HL-60 (cell line): ENCODE results near the gene NKAIN4.
A peak's percentile ranks its signal among the peaks of the same experiment; 100 is the strongest.

Source experiments
- DNase-seq, 2 experiments: peaks; one replicate each; pipeline ENCODE4 v3.0.0-alpha.2; 2010 to 2020; ENCODE audit warnings: low read depth in 1 of 2, low spot score in 1 of 2
- H3K27ac ChIP-seq: fragments of 250-450 bp; sonication (Bioruptor Pico); replicated peaks from 2 replicates; pipeline ENCODE4 v1.5.1; 2020; ENCODE audit warnings: mild to moderate bottlenecking, moderate library complexity
- H3K27me3 ChIP-seq: fragments of 250-450 bp; sonication (Bioruptor Pico); 2 replicates; pipeline ENCODE4 v1.5.1; 2021; ENCODE audit warnings: mild to moderate bottlenecking, moderate library complexity; ENCODE audit not compliant: insufficient read depth, poor library complexity, severe bottlenecking
- H3K4me3 ChIP-seq: replicated peaks from 2 replicates; pipeline ENCODE4 v1.5.1; 2011; ENCODE audit warnings: mild to moderate bottlenecking, control low read depth, low read length; ENCODE audit not compliant: insufficient read depth
- GABPA ChIP-seq: IDR thresholded peaks from 2 replicates; pipeline ENCODE4 v1.6.1; 2012; ENCODE audit warnings: low read depth
- POLR2AphosphoS5 ChIP-seq: IDR thresholded peaks from 2 replicates; pipeline ENCODE4 v1.6.1; 2012; ENCODE audit warnings: low read depth
- SPI1 ChIP-seq: IDR thresholded peaks from 2 replicates; pipeline ENCODE4 v1.6.1; 2012; ENCODE audit warnings: low read depth, mild to moderate bottlenecking, borderline replicate concordance
- TF ChIP-seq, protein P1 (sequence below): IDR thresholded peaks from one replicate; pipeline ENCODE4 v1.5.1; 2011; ENCODE audit warnings: low read length, control low read depth, inconsistent platforms; ENCODE audit not compliant: insufficient read depth
- TF ChIP-seq, protein P2 (sequence below): IDR thresholded peaks from 2 replicates; pipeline ENCODE4 v1.6.1; 2012; ENCODE audit warnings: low read depth; ENCODE audit not compliant: insufficient replicate concordance

The NKAIN4 gene

DNA sequence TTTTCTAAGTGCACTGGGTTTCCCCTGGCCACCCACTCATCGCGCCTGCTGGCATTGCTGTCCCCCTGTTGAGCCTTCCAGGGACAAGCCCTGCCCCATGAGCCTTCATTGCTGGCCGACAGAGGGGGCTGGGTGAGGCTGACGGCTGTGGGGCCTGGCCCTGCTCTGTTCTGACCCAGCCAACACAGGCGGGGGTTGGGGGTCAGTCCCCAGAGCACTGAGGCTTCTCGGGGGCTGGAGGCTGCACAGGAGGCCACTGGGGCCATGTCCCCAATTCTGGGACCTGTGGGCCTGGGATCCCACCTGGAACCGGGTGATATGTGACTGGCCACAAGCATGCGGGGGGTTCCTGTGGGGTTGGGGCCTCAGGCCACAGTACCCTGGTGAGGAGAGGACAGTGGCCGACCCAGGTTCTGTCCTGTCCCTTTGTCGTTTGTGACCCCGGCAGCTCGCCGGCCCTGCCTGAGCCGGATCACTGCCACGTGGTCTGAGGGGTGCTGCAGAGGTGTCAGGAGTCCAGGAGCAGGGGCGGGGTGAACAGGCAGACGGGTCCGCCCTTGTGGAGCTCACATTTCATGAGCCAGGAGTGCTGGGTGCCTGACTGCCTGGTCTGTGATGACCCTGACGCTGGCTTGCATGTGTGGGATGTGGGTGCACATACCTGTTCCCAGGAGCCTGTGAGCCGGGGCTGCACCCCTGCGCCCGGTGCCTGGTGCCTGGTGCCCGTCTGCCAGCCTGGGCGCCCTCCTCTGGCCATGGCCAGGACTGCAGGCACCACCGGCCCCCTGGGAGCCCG, 36.6 kb upstream of the NKAIN4 start:
- Histone ChIP-seq H3K27me3 (peaks cover 12% of the 10 kb centered on the region), H3K4me3 (no peak overlapping the region), H3K27ac (no peak overlapping the region)
- no peak for TF ChIP-seq GABPA
- TF ChIP-seq, protein P1, sequence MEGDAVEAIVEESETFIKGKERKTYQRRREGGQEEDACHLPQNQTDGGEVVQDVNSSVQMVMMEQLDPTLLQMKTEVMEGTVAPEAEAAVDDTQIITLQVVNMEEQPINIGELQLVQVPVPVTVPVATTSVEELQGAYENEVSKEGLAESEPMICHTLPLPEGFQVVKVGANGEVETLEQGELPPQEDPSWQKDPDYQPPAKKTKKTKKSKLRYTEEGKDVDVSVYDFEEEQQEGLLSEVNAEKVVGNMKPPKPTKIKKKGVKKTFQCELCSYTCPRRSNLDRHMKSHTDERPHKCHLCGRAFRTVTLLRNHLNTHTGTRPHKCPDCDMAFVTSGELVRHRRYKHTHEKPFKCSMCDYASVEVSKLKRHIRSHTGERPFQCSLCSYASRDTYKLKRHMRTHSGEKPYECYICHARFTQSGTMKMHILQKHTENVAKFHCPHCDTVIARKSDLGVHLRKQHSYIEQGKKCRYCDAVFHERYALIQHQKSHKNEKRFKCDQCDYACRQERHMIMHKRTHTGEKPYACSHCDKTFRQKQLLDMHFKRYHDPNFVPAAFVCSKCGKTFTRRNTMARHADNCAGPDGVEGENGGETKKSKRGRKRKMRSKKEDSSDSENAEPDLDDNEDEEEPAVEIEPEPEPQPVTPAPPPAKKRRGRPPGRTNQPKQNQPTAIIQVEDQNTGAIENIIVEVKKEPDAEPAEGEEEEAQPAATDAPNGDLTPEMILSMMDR: peak; percentile 34
- peak in 1 of 2 experiments; percentile 46 for DNase-seq

DNA sequence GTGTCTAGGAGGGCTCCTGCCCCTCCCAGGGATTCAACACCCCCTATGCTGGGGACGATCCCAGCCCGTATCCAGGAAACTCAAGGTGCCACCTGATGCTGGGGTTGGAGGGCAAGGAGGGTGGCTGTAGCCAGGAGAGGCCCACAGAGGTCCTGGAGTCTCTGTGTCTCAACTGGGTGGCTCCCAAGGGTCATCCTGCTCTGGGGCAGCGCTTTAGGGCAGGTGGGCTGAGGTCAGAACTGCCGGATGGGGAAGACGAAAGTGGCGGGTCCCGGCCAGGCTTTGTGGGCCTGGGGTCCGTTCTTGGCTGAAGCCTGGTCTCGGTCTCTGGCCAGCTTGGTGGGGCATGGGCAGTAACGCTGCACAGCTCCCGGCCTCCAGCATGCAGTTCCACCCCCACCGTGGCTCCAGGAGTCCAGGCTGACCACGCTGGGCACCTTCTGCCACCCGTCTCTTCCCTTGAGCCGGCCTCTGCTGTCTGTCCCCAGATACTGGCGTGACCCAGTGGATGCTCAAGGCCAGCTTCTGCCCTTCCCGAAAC, 35.9 kb upstream of the NKAIN4 start:
- Histone ChIP-seq H3K27me3 (peaks cover 5% of the 10 kb centered on the region), H3K27ac (no peak overlapping the region)

DNA sequence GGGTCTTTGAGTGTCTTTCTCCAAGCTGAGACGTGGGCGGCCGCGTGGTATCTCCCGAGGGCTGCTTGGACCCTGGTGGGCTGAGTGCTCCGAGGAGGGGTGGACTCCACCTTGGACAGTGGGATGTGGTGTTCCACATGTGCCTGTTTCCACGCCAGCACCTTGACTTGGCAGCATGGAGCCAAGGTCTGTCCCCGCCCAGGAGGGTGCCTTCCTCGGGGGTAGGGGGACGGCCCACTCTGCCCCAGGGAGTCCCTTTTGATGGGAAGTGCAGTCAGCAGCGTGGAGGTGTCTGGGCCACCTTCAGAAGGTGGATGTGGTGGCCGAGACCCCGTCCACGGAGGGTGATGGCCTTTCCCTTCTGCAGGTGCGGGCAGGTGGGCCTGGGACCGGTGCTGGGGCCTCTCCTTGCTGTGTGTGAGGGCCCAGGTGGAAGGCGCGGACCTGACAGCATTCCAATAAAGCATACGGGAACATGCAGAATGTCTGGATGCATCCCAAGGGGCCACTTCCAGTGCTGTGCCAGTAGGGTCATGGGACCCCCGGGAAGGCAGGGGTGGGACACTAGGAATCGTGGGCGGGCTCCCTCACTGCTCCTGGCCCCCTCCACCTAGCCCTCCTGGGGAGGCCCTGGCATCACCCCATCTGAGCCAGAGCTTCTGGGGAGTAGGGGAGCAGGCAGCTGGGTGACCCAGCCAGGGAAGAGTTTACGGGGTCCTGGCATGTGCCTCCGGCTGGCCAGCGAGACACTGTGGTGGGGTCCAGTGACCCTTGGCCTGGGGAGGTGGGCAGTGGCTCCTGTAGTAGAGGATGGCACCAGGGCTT, 35.3 kb upstream of the NKAIN4 start:
- H3K27me3 ChIP-seq: no peaks in the 10 kb centered on the region
- DNase-seq: no peak

More for the DNA sequence above, 35.9 kb upstream of the NKAIN4 start:
- DNase-seq: no peak
- no peak overlapping the region for H3K4me3 ChIP-seq
- TF ChIP-seq GABPA (no peak), POLR2AphosphoS5 (no peak), SPI1 (no peak)
- TF ChIP-seq, protein P2, sequence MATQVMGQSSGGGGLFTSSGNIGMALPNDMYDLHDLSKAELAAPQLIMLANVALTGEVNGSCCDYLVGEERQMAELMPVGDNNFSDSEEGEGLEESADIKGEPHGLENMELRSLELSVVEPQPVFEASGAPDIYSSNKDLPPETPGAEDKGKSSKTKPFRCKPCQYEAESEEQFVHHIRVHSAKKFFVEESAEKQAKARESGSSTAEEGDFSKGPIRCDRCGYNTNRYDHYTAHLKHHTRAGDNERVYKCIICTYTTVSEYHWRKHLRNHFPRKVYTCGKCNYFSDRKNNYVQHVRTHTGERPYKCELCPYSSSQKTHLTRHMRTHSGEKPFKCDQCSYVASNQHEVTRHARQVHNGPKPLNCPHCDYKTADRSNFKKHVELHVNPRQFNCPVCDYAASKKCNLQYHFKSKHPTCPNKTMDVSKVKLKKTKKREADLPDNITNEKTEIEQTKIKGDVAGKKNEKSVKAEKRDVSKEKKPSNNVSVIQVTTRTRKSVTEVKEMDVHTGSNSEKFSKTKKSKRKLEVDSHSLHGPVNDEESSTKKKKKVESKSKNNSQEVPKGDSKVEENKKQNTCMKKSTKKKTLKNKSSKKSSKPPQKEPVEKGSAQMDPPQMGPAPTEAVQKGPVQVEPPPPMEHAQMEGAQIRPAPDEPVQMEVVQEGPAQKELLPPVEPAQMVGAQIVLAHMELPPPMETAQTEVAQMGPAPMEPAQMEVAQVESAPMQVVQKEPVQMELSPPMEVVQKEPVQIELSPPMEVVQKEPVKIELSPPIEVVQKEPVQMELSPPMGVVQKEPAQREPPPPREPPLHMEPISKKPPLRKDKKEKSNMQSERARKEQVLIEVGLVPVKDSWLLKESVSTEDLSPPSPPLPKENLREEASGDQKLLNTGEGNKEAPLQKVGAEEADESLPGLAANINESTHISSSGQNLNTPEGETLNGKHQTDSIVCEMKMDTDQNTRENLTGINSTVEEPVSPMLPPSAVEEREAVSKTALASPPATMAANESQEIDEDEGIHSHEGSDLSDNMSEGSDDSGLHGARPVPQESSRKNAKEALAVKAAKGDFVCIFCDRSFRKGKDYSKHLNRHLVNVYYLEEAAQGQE: no peak
- TF ChIP-seq, protein P1: no peak

More for the DNA sequence above, 35.3 kb upstream of the NKAIN4 start:
- Histone ChIP-seq H3K4me3 (no peak overlapping the region), H3K27ac (no peak overlapping the region)
- TF ChIP-seq GABPA (no peak), POLR2AphosphoS5 (no peak), SPI1 (no peak)
- TF ChIP-seq, protein P2: no peak
- TF ChIP-seq, protein P1: no peak
